GM23338 (cell line): ENCODE results near the gene SETDB2. TPM values are rescaled to one million over a fixed set of nuclear protein-coding genes. Genes with fewer than 3 reads are reported as not detected.

Experiments used
- ATAC-seq: fragments of 200-7000 bp; cut with Tn5 transposase; 3 replicates; pipeline ENCODE4 v1.9.1; 2020
- DNase-seq: peaks from one replicate; pipeline ENCODE4 v3.0.0-alpha.2; 2015; ENCODE audit warnings: low spot score
- H2AFZ ChIP-seq: fragments of 200-600 bp; sonication (generic); 2 replicates; pipeline ENCODE4 v1.8.0; 2016; ENCODE audit warnings: antibody characterized with exemption, mild to moderate bottlenecking, moderate library complexity
- H3F3A ChIP-seq: fragments of 200-600 bp; sonication (generic); replicated peaks from 2 replicates; pipeline ENCODE4 v1.8.0; 2017; ENCODE audit warnings: antibody characterized with exemption, mixed run types, low read depth
- H3K27ac ChIP-seq: fragments of 200-600 bp; sonication (generic); 2 replicates; pipeline ENCODE4 v1.6.1; 2016; ENCODE audit warnings: low read depth
- H3K27me3 ChIP-seq: fragments of 200-600 bp; sonication (generic); 2 replicates; pipeline ENCODE4 v1.8.0; 2016; ENCODE audit warnings: mild to moderate bottlenecking, mixed run types, moderate library complexity; ENCODE audit not compliant: insufficient read depth
- H3K36me3 ChIP-seq: fragments of 200-600 bp; sonication (generic); 2 replicates; pipeline ENCODE4 v1.8.0; 2016; ENCODE audit warnings: mild to moderate bottlenecking; ENCODE audit not compliant: insufficient read depth
- H3K4me1 ChIP-seq: fragments of 200-600 bp; sonication (generic); 2 replicates; pipeline ENCODE4 v1.8.0; 2016; ENCODE audit warnings: mild to moderate bottlenecking, moderate library complexity; ENCODE audit not compliant: insufficient read depth
- H3K4me2 ChIP-seq: fragments of 200-600 bp; sonication (generic); 2 replicates; pipeline ENCODE4 v1.7.1; 2017; ENCODE audit warnings: mixed run types
- H3K4me3 ChIP-seq: fragments of 200-600 bp; sonication (generic); 2 replicates; pipeline ENCODE4 v1.6.1; 2016; ENCODE audit warnings: mixed run types
- H3K79me2 ChIP-seq: fragments of 200-600 bp; sonication (generic); replicated peaks from 2 replicates; pipeline ENCODE4 v1.8.0; 2017; ENCODE audit warnings: mild to moderate bottlenecking; ENCODE audit not compliant: insufficient read depth
- H3K9me2 ChIP-seq: fragments of 200-600 bp; sonication (generic); 2 replicates; pipeline ENCODE4 v1.8.0; 2017; ENCODE audit not compliant: insufficient read depth
- H4K20me1 ChIP-seq: fragments of 200-600 bp; sonication (generic); replicated peaks from 2 replicates; pipeline ENCODE4 v1.8.0; 2017; ENCODE audit warnings: mild to moderate bottlenecking; ENCODE audit not compliant: insufficient read depth
- H3K27ac Mint-ChIP-seq: 2 replicates; pipeline ENCODE4 v1.8.0; 2020; ENCODE audit warnings: inconsistent platforms, mild to moderate bottlenecking, moderate library complexity, mixed read lengths
- H3K27me3 Mint-ChIP-seq: 3 replicates; pipeline ENCODE4 v1.8.0; 2022; ENCODE audit warnings: low read depth, mild to moderate bottlenecking, moderate library complexity, mixed read lengths, inconsistent platforms; ENCODE audit not compliant: insufficient read depth, poor library complexity
- H3K36me3 Mint-ChIP-seq: 3 replicates; pipeline ENCODE4 v1.8.0; 2021; ENCODE audit warnings: low read depth, mild to moderate bottlenecking, inconsistent platforms, moderate library complexity, mixed read lengths
- H3K4me1 Mint-ChIP-seq: 3 replicates; pipeline ENCODE4 v1.8.0; 2020; ENCODE audit warnings: mild to moderate bottlenecking, inconsistent platforms, mixed read lengths
- H3K4me3 Mint-ChIP-seq: 3 replicates; pipeline ENCODE4 v1.8.0; 2021; ENCODE audit warnings: moderate library complexity, mild to moderate bottlenecking, inconsistent platforms, mixed read lengths
- H3K9me3 Mint-ChIP-seq: 3 replicates; pipeline ENCODE4 v1.8.0; 2020; ENCODE audit warnings: moderate library complexity, mild to moderate bottlenecking, inconsistent platforms, mixed read lengths
- CREB1 ChIP-seq: fragments of 250-450 bp; sonication (Bioruptor Pico); IDR thresholded peaks from 2 replicates; pipeline ENCODE4 v1.5.0; 2020; ENCODE audit warnings: low read depth, mild to moderate bottlenecking, moderate library complexity
- CTCF ChIP-seq, 2 experiments: fragments of 200-600 bp in 1 of 2; sonication (generic) in 1 of 2; conservative IDR thresholded peaks; 2 replicates each; pipeline versions ENCODE4 v1.5.1 to v1.6.1; 2016 to 2017; ENCODE audit warnings: antibody characterized with exemption in 2 of 2, low read depth in 2 of 2, mild to moderate bottlenecking in 2 of 2, moderate library complexity in 1 of 2
- ETS1 ChIP-seq: IDR thresholded peaks from 2 replicates; pipeline ENCODE4 v1.6.1; 2016; ENCODE audit warnings: antibody characterized with exemption
- EZH2 ChIP-seq: fragments of 200-600 bp; sonication (generic); IDR thresholded peaks from one replicate; pipeline ENCODE4 v1.8.0; 2017; ENCODE audit warnings: antibody characterized with exemption, mild to moderate bottlenecking, low read depth; ENCODE audit not compliant: unreplicated experiment
- EZH2phosphoT487 ChIP-seq: fragments of 200-600 bp; sonication (generic); IDR thresholded peaks from one replicate; pipeline ENCODE4 v1.8.1; 2018; ENCODE audit warnings: antibody characterized with exemption; ENCODE audit not compliant: unreplicated experiment
- NANOG ChIP-seq: IDR thresholded peaks from 2 replicates; pipeline ENCODE4 v1.6.1; 2016; ENCODE audit warnings: antibody characterized with exemption, borderline replicate concordance
- POLR2AphosphoS5 ChIP-seq: IDR thresholded peaks from 2 replicates; pipeline ENCODE4 v1.6.1; 2016; ENCODE audit warnings: antibody characterized with exemption, low read depth
- REST ChIP-seq: IDR thresholded peaks from one replicate; pipeline ENCODE4 v1.6.1; 2018; ENCODE audit warnings: antibody characterized with exemption; ENCODE audit not compliant: unreplicated experiment
- STAT1 ChIP-seq: IDR thresholded peaks from one replicate; pipeline ENCODE4 v1.6.1; 2016; ENCODE audit warnings: antibody characterized with exemption; ENCODE audit not compliant: unreplicated experiment
- ZNF114 ChIP-seq: fragments of 250-450 bp; sonication (Bioruptor Pico); IDR thresholded peaks from 2 replicates; pipeline ENCODE4 v1.5.0; 2020; ENCODE audit warnings: mild to moderate bottlenecking, moderate library complexity
- ZNF331 ChIP-seq: fragments of 250-450 bp; sonication (Bioruptor Pico); IDR thresholded peaks from 2 replicates; pipeline ENCODE4 v1.5.0; 2020; ENCODE audit warnings: low read depth, mild to moderate bottlenecking, moderate library complexity
- polyA plus RNA-seq: library from polyadenylated mRNA; unstranded; fragments of >200 nt; fragmentation: Nextera tagmentation; extraction: Ambion mirVana; gene quantifications from 2 replicates; pipeline ENCODE4 v1.2.1, GENCODE V29; 2016
- total RNA-seq: library from RNA; depleted of rRNA; stranded (reverse); fragments of >200 nt; shearing (Covaris generic); gene quantifications from 2 replicates; pipeline ENCODE4 v1.2.3, GENCODE V29; 2014
- TF ChIP-seq, protein P1 (sequence below): fragments of 250-450 bp; sonication (Bioruptor Pico); IDR thresholded peaks from 2 replicates; pipeline ENCODE4 v1.5.0; 2020; ENCODE audit warnings: mild to moderate bottlenecking, moderate library complexity

Gene SETDB2
- total and polyA plus RNA-seq, 2 experiments from 2014 or later, result 4.6 to 5.8 TPM

- TF ChIP-seq ETS1, result no peak
- TF ChIP-seq, protein P1, sequence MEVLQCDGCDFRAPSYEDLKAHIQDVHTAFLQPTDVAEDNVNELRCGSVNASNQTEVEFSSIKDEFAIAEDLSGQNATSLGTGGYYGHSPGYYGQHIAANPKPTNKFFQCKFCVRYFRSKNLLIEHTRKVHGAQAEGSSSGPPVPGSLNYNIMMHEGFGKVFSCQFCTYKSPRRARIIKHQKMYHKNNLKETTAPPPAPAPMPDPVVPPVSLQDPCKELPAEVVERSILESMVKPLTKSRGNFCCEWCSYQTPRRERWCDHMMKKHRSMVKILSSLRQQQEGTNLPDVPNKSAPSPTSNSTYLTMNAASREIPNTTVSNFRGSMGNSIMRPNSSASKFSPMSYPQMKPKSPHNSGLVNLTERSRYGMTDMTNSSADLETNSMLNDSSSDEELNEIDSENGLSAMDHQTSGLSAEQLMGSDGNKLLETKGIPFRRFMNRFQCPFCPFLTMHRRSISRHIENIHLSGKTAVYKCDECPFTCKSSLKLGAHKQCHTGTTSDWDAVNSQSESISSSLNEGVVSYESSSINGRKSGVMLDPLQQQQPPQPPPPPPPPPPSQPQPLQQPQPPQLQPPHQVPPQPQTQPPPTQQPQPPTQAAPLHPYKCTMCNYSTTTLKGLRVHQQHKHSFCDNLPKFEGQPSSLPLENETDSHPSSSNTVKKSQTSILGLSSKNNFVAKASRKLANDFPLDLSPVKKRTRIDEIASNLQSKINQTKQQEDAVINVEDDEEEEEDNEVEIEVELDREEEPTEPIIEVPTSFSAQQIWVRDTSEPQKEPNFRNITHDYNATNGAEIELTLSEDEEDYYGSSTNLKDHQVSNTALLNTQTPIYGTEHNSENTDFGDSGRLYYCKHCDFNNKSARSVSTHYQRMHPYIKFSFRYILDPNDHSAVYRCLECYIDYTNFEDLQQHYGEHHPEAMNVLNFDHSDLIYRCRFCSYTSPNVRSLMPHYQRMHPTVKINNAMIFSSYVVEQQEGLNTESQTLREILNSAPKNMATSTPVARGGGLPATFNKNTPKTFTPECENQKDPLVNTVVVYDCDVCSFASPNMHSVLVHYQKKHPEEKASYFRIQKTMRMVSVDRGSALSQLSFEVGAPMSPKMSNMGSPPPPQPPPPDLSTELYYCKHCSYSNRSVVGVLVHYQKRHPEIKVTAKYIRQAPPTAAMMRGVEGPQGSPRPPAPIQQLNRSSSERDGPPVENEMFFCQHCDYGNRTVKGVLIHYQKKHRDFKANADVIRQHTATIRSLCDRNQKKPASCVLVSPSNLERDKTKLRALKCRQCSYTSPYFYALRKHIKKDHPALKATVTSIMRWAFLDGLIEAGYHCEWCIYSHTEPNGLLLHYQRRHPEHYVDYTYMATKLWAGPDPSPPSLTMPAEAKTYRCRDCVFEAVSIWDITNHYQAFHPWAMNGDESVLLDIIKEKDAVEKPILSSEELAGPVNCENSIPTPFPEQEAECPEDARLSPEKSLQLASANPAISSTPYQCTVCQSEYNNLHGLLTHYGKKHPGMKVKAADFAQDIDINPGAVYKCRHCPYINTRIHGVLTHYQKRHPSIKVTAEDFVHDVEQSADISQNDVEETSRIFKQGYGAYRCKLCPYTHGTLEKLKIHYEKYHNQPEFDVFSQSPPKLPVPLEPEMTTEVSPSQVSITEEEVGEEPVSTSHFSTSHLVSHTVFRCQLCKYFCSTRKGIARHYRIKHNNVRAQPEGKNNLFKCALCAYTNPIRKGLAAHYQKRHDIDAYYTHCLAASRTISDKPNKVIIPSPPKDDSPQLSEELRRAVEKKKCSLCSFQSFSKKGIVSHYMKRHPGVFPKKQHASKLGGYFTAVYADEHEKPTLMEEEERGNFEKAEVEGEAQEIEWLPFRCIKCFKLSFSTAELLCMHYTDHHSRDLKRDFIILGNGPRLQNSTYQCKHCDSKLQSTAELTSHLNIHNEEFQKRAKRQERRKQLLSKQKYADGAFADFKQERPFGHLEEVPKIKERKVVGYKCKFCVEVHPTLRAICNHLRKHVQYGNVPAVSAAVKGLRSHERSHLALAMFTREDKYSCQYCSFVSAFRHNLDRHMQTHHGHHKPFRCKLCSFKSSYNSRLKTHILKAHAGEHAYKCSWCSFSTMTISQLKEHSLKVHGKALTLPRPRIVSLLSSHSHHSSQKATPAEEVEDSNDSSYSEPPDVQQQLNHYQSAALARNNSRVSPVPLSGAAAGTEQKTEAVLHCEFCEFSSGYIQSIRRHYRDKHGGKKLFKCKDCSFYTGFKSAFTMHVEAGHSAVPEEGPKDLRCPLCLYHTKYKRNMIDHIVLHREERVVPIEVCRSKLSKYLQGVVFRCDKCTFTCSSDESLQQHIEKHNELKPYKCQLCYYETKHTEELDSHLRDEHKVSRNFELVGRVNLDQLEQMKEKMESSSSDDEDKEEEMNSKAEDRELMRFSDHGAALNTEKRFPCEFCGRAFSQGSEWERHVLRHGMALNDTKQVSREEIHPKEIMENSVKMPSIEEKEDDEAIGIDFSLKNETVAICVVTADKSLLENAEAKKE (CRISPR knock-in tag), result no peak
Measured at GRCh38 chr13:49418206-49418605, 25.9 kb upstream of the SETDB2 start (continued).

DNA sequence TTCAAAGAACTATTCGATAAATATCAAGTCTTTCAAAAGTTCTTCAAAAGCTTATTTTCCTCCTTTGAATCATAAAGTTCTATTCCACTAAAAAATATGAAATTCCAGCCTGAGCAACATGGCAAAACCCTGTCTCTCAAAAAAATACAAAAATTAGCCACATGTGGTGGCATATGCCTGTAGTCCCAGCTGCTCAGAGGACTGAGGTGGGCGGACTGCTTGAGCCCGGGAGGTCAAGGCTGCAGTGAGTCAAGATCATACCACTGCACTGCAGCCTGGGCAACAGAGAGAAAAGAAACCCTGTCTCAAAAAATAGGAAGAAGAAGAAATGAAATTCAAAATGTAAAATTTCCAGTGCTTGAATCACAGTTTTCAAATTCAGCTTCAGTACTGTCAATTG is 24.8 kb upstream of the SETDB2 start:
- no peaks in the 10 kb centered on the region for H3K36me3 Mint-ChIP-seq
- Histone ChIP-seq H3K36me3 (no peaks in the 10 kb centered on the region), H4K20me1 (no peaks in the 10 kb centered on the region), H3K79me2 (no peaks in the 10 kb centered on the region), H2AFZ (no peak overlapping the region), H3K27me3 (peaks cover 32% of the 10 kb centered on the region), H3K4me1 (peaks cover 7% of the 10 kb centered on the region; the same call in 1 of the 2 replicates), H3K4me2 (no peak overlapping the region), H3K9me2 (no peaks in the 10 kb centered on the region), H3K27ac (no peak overlapping the region), H3F3A (no peaks in the 10 kb centered on the region), H3K4me3 (no peak overlapping the region)
- DNase-seq, result no peak
- H3K4me1 Mint-ChIP-seq, result peaks cover 3% of the 10 kb centered on the region; the same call in 2 of the 3 replicates
- peaks cover 25% of the 10 kb centered on the region for H3K27me3 Mint-ChIP-seq
- H3K27ac Mint-ChIP-seq, result no peak overlapping the region
- ATAC-seq, result no peak
- no peaks in the 10 kb centered on the region for H3K9me3 Mint-ChIP-seq
- no peak overlapping the region for H3K4me3 Mint-ChIP-seq
- no peak for TF ChIP-seq STAT1
- TF ChIP-seq POLR2AphosphoS5, result no peak
- TF ChIP-seq CREB1, result no peak
- TF ChIP-seq EZH2, result no peak
- TF ChIP-seq EZH2phosphoT487, result no peak
- no peak for TF ChIP-seq ETS1
- no peak for TF ChIP-seq ZNF114 (CRISPR knock-in tag)
- TF ChIP-seq REST, result no peak
- TF ChIP-seq CTCF (conservative IDR thresholded peaks at IDR 0.05; ENCODE audit: low read depth in 2 of 2), result no peak
- no peak for TF ChIP-seq NANOG
- no peak for TF ChIP-seq ZNF331 (CRISPR knock-in tag)
